Measurements from ENCODE around the gene KRT222. TPM values are rescaled to one million over a fixed set of nuclear protein-coding genes. Genes with fewer than 3 reads are reported as not detected.
A peak's percentile ranks its signal among the peaks of the same experiment; 100 is the strongest.

KRT222 gene
- total RNA-seq, 1 donor from 2014 or later = not detected

GRCh38 chr17:40618754-40619625, 46.0 kb downstream of the KRT222 start:
- DNase-seq (no peak), ATAC-seq (ENCODE audit: poor library complexity) (no peak)

GRCh38 chr17:40617678-40618240, 47.2 kb downstream of the KRT222 start:
- ATAC-seq (ENCODE audit: poor library complexity) (peak; percentile 12), DNase-seq (no peak)
- intact Hi-C loops (cut with DNase I) = loop anchor here (5.0 kb wide), 1 partner anchor 175 kb away; no protein-coding TSS in a partner anchor

More at GRCh38 chr17:40618754-40619625, 46.0 kb downstream of the KRT222 start:
- intact Hi-C loops (cut with DNase I) = loop anchor here (5.0 kb wide), 1 partner anchor 173 kb away; no protein-coding TSS in a partner anchor

- intact Hi-C loops (cut with DNase I) = loop anchor here (5.0 kb wide), 1 partner anchor 176 kb away; no protein-coding TSS in a partner anchor
- DNase-seq (no peak), ATAC-seq (ENCODE audit: poor library complexity) (no peak)
Observed at GRCh38 chr17:40616592-40616991, 48.4 kb downstream of the KRT222 start.

GRCh38 chr17:40615841-40616476, 49.0 kb downstream of the KRT222 start:
- intact Hi-C loops (cut with DNase I) = loop anchor here (5.0 kb wide), 1 partner anchor 176 kb away; no protein-coding TSS in a partner anchor
- DNase-seq (no peak), ATAC-seq (ENCODE audit: poor library complexity) (no peak)

GRCh38 chr17:40615068-40615840, 49.7 kb downstream of the KRT222 start:
- peak; percentile 58 for ATAC-seq (ENCODE audit: poor library complexity)
- intact Hi-C loops (cut with DNase I) = loop anchor here (5.0 kb wide), 1 partner anchor 177 kb away; no protein-coding TSS in a partner anchor
- peak; percentile 59 for DNase-seq

- ATAC-seq (ENCODE audit: poor library complexity) = no peak
- no peak for DNase-seq
- intact Hi-C loops (cut with DNase I) = loop anchor here (5.0 kb wide), 1 partner anchor 178 kb away; no protein-coding TSS in a partner anchor
Observed at GRCh38 chr17:40614431-40615067, 50.4 kb downstream of the KRT222 start.

GRCh38 chr17:40613467-40614154, 51.4 kb downstream of the KRT222 start:
- intact Hi-C loops (cut with DNase I) = no loop called here
- no peak for ATAC-seq (ENCODE audit: poor library complexity)
- DNase-seq = no peak

GRCh38 chr17:40612599-40613244, 52.3 kb downstream of the KRT222 start:
- intact Hi-C loops (cut with DNase I) = no loop called here
- no peak for DNase-seq
- ATAC-seq (ENCODE audit: poor library complexity) = no peak

- DNase-seq (no peak), ATAC-seq (ENCODE audit: poor library complexity) (no peak)
- intact Hi-C loops (cut with DNase I) = no loop called here
Observed at GRCh38 chr17:40611840-40612474, 53.0 kb downstream of the KRT222 start.

GRCh38 chr17:40610359-40610758, 54.6 kb downstream of the KRT222 start:
- ATAC-seq (ENCODE audit: poor library complexity) (no peak), DNase-seq (no peak)
- intact Hi-C loops (cut with DNase I) = no loop called here

- no peak for DNase-seq
- ATAC-seq (ENCODE audit: poor library complexity) = no peak
- intact Hi-C loops (cut with DNase I) = no loop called here
Observed at GRCh38 chr17:40608061-40608581, 56.9 kb downstream of the KRT222 start.

- intact Hi-C loops (cut with DNase I) = no loop called here
- ATAC-seq (ENCODE audit: poor library complexity) = no peak
- no peak for DNase-seq
Observed at GRCh38 chr17:40607641-40608040, 57.3 kb downstream of the KRT222 start.

- ATAC-seq (ENCODE audit: poor library complexity) (no peak), DNase-seq (no peak)
- intact Hi-C loops (cut with DNase I) = no loop called here
Observed at GRCh38 chr17:40606548-40607353, 58.2 kb downstream of the KRT222 start.

GRCh38 chr17:40605306-40605705, 59.7 kb downstream of the KRT222 start:
- DNase-seq = no peak
- intact Hi-C loops (cut with DNase I) = no loop called here
- no peak for ATAC-seq (ENCODE audit: poor library complexity)
